H9 (cell line): ENCODE data around the gene C19orf25. TPM values are rescaled to one million over a fixed set of nuclear protein-coding genes. Genes with fewer than 3 reads are reported as not detected.

ENCODE experiments used
- DNase-seq: peaks from one replicate; pipeline ENCODE4 v3.0.0-alpha.2; 2017
- H2AFZ ChIP-seq: one replicate; pipeline ENCODE4 v1.6.1; 2013; ENCODE audit warnings: mild to moderate bottlenecking, low read length, control low read depth, moderate library complexity
- H2AK5ac ChIP-seq: 2 replicates; pipeline ENCODE4 v1.6.1; 2013; ENCODE audit warnings: low read length, control low read depth, mixed read lengths; ENCODE audit not compliant: insufficient read length
- H2BK120ac ChIP-seq: one replicate; pipeline ENCODE4 v1.6.1; 2013; ENCODE audit warnings: low read depth, mild to moderate bottlenecking, low read length, control low read depth, inconsistent platforms; ENCODE audit not compliant: poor library complexity, severe bottlenecking
- H2BK12ac ChIP-seq: 2 replicates; pipeline ENCODE4 v1.6.1; 2013; ENCODE audit warnings: low read length, control low read depth, mixed read lengths, low read depth; ENCODE audit not compliant: insufficient read length
- H2BK15ac ChIP-seq: 2 replicates; pipeline ENCODE4 v1.6.1; 2013; ENCODE audit warnings: low read depth, low read length, control low read depth
- H2BK20ac ChIP-seq: one replicate; pipeline ENCODE4 v1.6.1; 2013; ENCODE audit warnings: low read depth, mild to moderate bottlenecking, low read length, control low read depth, inconsistent platforms; ENCODE audit not compliant: poor library complexity, severe bottlenecking
- H2BK5ac ChIP-seq: 2 replicates; pipeline ENCODE4 v1.6.1; 2013; ENCODE audit warnings: low read length, control low read depth, mixed read lengths; ENCODE audit not compliant: insufficient read length
- H3K14ac ChIP-seq: 2 replicates; pipeline ENCODE4 v1.6.1; 2013; ENCODE audit warnings: low read length, control low read depth; ENCODE audit not compliant: insufficient read depth
- H3K18ac ChIP-seq: 2 replicates; pipeline ENCODE4 v1.6.1; 2013; ENCODE audit warnings: low read depth, mild to moderate bottlenecking, mixed read lengths, low read length, control low read depth; ENCODE audit not compliant: insufficient read length
- H3K23ac ChIP-seq: 2 replicates; pipeline ENCODE4 v1.6.1; 2013; ENCODE audit warnings: low read length, control low read depth, mixed read lengths, low read depth; ENCODE audit not compliant: insufficient read length
- H3K23me2 ChIP-seq: 2 replicates; pipeline ENCODE4 v1.6.1; 2013; ENCODE audit warnings: low read depth, mild to moderate bottlenecking, mixed read lengths, low read length, control low read depth; ENCODE audit not compliant: insufficient read length, poor library complexity, severe bottlenecking
- H3K27ac ChIP-seq: 2 replicates; pipeline ENCODE4 v1.5.1; 2013; ENCODE audit warnings: low read length, control low read depth, mixed read lengths, low read depth; ENCODE audit not compliant: insufficient read length
- H3K27me3 ChIP-seq: 2 replicates; pipeline ENCODE4 v1.6.1; 2013; ENCODE audit warnings: low read length, control low read depth, inconsistent platforms; ENCODE audit not compliant: insufficient read depth
- H3K4ac ChIP-seq: 2 replicates; pipeline ENCODE4 v1.6.1; 2013; ENCODE audit warnings: low read depth, mild to moderate bottlenecking, control low read depth, inconsistent platforms, low read length, moderate library complexity
- H3K4me1 ChIP-seq: 2 replicates; pipeline ENCODE4 v1.6.1; 2013; ENCODE audit warnings: low read length, control low read depth, inconsistent platforms; ENCODE audit not compliant: insufficient read depth
- H3K4me2 ChIP-seq: 2 replicates; pipeline ENCODE4 v1.6.1; 2013; ENCODE audit warnings: low read length, control low read depth, mixed read lengths; ENCODE audit not compliant: insufficient read length, insufficient read depth
- H3K56ac ChIP-seq: 2 replicates; pipeline ENCODE4 v1.6.1; 2013; ENCODE audit warnings: low read depth, mild to moderate bottlenecking, mixed read lengths, low read length, control low read depth; ENCODE audit not compliant: insufficient read length
- H3K79me1 ChIP-seq: 2 replicates; pipeline ENCODE4 v1.6.1; 2013; ENCODE audit warnings: low read depth, mild to moderate bottlenecking, moderate library complexity, low read length, control low read depth, inconsistent platforms; ENCODE audit not compliant: insufficient read depth, poor library complexity, severe bottlenecking
- H3K79me2 ChIP-seq: 2 replicates; pipeline ENCODE4 v1.6.1; 2013; ENCODE audit warnings: low read length, control low read depth, inconsistent platforms; ENCODE audit not compliant: insufficient read depth
- H3K9ac ChIP-seq: 2 replicates; pipeline ENCODE4 v1.6.1; 2013; ENCODE audit warnings: low read length, control low read depth, mixed read lengths; ENCODE audit not compliant: insufficient read length; ENCODE audit errors: extremely low read depth
- H3K9me3 ChIP-seq: one replicate; pipeline ENCODE4 v1.6.1; 2013; ENCODE audit warnings: low read depth, low read length, inconsistent platforms; ENCODE audit not compliant: control insufficient read depth
- H3T11ph ChIP-seq: one replicate; pipeline ENCODE4 v1.6.1; 2013; ENCODE audit warnings: mild to moderate bottlenecking, low read length, control low read depth, inconsistent platforms
- H4K20me1 ChIP-seq: one replicate; pipeline ENCODE4 v1.6.1; 2013; ENCODE audit not compliant: control insufficient read depth, insufficient read length, insufficient read depth
- H4K5ac ChIP-seq: 2 replicates; pipeline ENCODE4 v1.6.1; 2013; ENCODE audit warnings: low read depth, mild to moderate bottlenecking, mixed read lengths, low read length, control low read depth; ENCODE audit not compliant: insufficient read length
- H4K8ac ChIP-seq: replicated peaks from 2 replicates; pipeline ENCODE4 v1.6.1; 2013; ENCODE audit warnings: low read length, control low read depth, mixed read lengths, low read depth; ENCODE audit not compliant: insufficient read length
- H4K91ac ChIP-seq: 2 replicates; pipeline ENCODE4 v1.6.1; 2013; ENCODE audit warnings: low read depth, mild to moderate bottlenecking, moderate library complexity, mixed read lengths, low read length, control low read depth; ENCODE audit not compliant: insufficient read length
- H3K27ac Mint-ChIP-seq, 3 experiments: 2 replicates in 2 of 3; 3 replicates in 1 of 3; pipeline ENCODE4 v1.8.0; 2020 to 2021; ENCODE audit warnings: mixed read lengths in 3 of 3, mild to moderate bottlenecking in 1 of 3, moderate library complexity in 1 of 3
- H3K27me3 Mint-ChIP-seq: 2 replicates; pipeline ENCODE4 v1.8.0; 2021; ENCODE audit warnings: low read depth, mild to moderate bottlenecking, moderate library complexity, mixed read lengths
- H3K36me3 Mint-ChIP-seq, 3 experiments: 2 replicates in 2 of 3; 3 replicates in 1 of 3; pipeline ENCODE4 v1.8.0; 2020 to 2021; ENCODE audit warnings: low read depth in 3 of 3, mixed read lengths in 3 of 3; ENCODE audit not compliant: insufficient read depth in 1 of 3
- H3K4me1 Mint-ChIP-seq, 2 experiments: 2 replicates each; pipeline ENCODE4 v1.8.0; 2020; ENCODE audit warnings: mixed read lengths in 2 of 2
- H3K4me3 Mint-ChIP-seq, 2 experiments: 2 replicates in 1 of 2; 3 replicates in 1 of 2; pipeline ENCODE4 v1.8.0; 2020 to 2021; ENCODE audit warnings: mild to moderate bottlenecking in 2 of 2, mixed read lengths in 2 of 2, moderate library complexity in 1 of 2
- H3K9me3 Mint-ChIP-seq, 2 experiments: 2 replicates in 1 of 2; 3 replicates in 1 of 2; pipeline ENCODE4 v1.8.0; 2020; ENCODE audit warnings: mild to moderate bottlenecking in 2 of 2, mixed read lengths in 2 of 2, moderate library complexity in 1 of 2
- WGBS: extraction: QIAGEN DNeasy Blood & Tissue Kit; methylation state at CpG from one replicate; pipeline ENCODE4 v1.1.7; 2013; ENCODE audit warnings: missing lambda C conversion rate, low lambda C conversion rate, mixed read lengths; ENCODE audit not compliant: insufficient read length; ENCODE audit errors: extremely low coverage; 5-methylcytosine and 5-hydroxymethylcytosine counted together
- total RNA-seq: library from RNA; stranded (reverse); gene quantifications from 2 replicates; pipeline ENCODE4 v1.2.1, GENCODE V29; 2021
- TF ChIP-seq, protein P1 (sequence below): fragments of 200-600 bp; sonication (generic); conservative IDR thresholded peaks from 3 replicates; pipeline ENCODE4 v1.8.0; 2021; ENCODE audit warnings: antibody characterized with exemption, mild to moderate bottlenecking

The C19orf25 gene
- total RNA-seq, 1 experiment from 2014 or later, result 36.8 TPM

DNA sequence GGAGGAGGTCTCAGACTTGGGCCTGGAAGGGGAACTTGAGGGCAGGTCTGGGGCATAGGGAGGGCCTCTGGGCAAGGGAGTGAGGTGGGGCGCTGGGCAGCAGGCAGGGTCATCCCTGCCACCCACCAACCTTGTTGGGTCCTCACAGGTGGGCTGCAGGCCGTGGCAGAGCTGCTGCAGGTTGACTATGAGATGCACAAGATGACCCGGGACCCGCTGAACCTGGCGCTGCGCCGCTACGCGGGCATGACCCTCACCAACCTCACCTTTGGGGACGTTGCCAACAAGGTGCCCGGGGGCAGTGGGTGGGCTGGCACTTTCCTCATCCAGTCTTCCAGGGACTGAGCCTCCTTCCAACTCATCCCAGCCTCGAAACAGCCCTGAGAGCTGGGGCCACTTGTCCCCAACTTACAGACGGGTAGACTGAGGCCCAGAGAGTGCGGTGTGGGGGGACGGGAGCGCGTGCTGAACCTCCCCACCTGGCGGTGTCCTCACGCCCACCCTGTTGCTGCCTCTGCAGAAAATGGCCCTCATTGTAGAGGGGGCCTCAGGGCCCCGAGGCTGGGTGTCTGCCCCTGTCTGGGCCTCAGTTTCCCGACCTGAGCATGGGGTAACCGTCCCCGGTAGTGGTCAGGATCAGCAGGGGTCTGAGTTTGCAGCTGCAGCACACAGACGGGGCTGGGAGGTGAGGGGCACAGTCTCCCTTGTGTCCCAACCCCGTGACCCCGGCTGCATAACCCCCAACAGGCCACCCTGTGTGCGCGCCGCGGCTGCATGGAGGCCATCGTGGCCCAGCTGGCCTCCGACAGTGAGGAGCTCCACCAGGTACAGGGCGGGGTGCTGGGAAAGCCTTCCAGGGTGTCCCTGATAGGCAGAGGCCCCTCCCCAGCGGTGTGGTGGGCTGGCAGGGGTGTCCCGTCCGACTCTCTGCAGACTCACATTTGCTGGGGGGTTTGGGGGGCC, 18.7 kb downstream of the C19orf25 start:
- Histone ChIP-seq H3K9me3 (no peaks in the 10 kb centered on the region), H3K14ac (no peak overlapping the region; the same call in 1 of the 2 replicates), H3K27ac (no peak overlapping the region), H2AFZ (no peak overlapping the region), H2BK120ac (no peak overlapping the region), H3K23ac (no peak overlapping the region), H2BK12ac (no peak overlapping the region), H3K18ac (no peak overlapping the region), H3K79me2 (no peaks in the 10 kb centered on the region), H3K56ac (no peak overlapping the region), H3K9ac (no peak overlapping the region), H3K4me1 (no peaks in the 10 kb centered on the region), H4K20me1 (no peaks in the 10 kb centered on the region), H3K4ac (no peak overlapping the region), H2BK15ac (no peak overlapping the region), H4K5ac (no peak overlapping the region), H2BK5ac (no peak overlapping the region), H4K91ac (no peak overlapping the region), H3K79me1 (no peaks in the 10 kb centered on the region), H2BK20ac (no peak overlapping the region), H3K4me2 (no peak overlapping the region), H3K23me2 (no peaks in the 10 kb centered on the region), H3K27me3 (peaks cover 10% of the 10 kb centered on the region; the same call in 1 of the 2 replicates), H2AK5ac (no peak overlapping the region), H4K8ac (no peak overlapping the region), H3T11ph (no peak overlapping the region)
- DNase-seq, result no peak
- Mint-ChIP-seq H3K4me1 (peaks cover 3 to 4% of the 10 kb centered on the region in 2 experiments), H3K4me3 (no peak overlapping the region), H3K27me3 (peaks cover 68% of the 10 kb centered on the region), H3K36me3 (peaks cover 0 to 13% (median 5%) of the 10 kb centered on the region in 3 experiments; a peak in 2 of 7 replicates), H3K27ac (no peak overlapping the region), H3K9me3 (no peaks in the 10 kb centered on the region)
- no CpG with 5 or more reads among the region's 36 CpGs for WGBS
- TF ChIP-seq, protein P1, sequence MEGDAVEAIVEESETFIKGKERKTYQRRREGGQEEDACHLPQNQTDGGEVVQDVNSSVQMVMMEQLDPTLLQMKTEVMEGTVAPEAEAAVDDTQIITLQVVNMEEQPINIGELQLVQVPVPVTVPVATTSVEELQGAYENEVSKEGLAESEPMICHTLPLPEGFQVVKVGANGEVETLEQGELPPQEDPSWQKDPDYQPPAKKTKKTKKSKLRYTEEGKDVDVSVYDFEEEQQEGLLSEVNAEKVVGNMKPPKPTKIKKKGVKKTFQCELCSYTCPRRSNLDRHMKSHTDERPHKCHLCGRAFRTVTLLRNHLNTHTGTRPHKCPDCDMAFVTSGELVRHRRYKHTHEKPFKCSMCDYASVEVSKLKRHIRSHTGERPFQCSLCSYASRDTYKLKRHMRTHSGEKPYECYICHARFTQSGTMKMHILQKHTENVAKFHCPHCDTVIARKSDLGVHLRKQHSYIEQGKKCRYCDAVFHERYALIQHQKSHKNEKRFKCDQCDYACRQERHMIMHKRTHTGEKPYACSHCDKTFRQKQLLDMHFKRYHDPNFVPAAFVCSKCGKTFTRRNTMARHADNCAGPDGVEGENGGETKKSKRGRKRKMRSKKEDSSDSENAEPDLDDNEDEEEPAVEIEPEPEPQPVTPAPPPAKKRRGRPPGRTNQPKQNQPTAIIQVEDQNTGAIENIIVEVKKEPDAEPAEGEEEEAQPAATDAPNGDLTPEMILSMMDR, result no peak
